Measurements from ENCODE around the gene MR1. TPM values are rescaled to one million over a fixed set of nuclear protein-coding genes. Genes with fewer than 3 reads are reported as not detected.

The MR1 gene
- polyA plus RNA-seq, 1 donor (not counting 4 experiments of a cell fraction or from before 2014, with no cell fraction given), result 32.3 TPM

- no peaks in the 10 kb centered on the region for H3K9me1 ChIP-seq (ENCODE audit: control insufficient read depth, extremely low read depth, insufficient read depth, low read length)
- H3K27ac ChIP-seq (ENCODE audit: control insufficient read depth, insufficient read depth, low read length), result no peak overlapping the region
- no peaks in the 10 kb centered on the region for H3K79me2 ChIP-seq (ENCODE audit: control insufficient read depth, insufficient read depth, low read length)
- no peak overlapping the region for H3K4me2 ChIP-seq (ENCODE audit: control insufficient read depth, extremely low read depth, insufficient read depth, low read depth, low read length)
- no peak overlapping the region for H3K9ac ChIP-seq (ENCODE audit: control insufficient read depth, extremely low read depth, insufficient read depth, low read length)
- H3K4me3 ChIP-seq (ENCODE audit: control insufficient read depth in 2 of 3, extremely low read depth in 1 of 3, insufficient read depth in 2 of 3, low read depth in 1 of 3, low read length in 3 of 3), result no peak overlapping the region
- no peaks in the 10 kb centered on the region for H4K20me1 ChIP-seq (ENCODE audit: control insufficient read depth, extremely low read depth, insufficient read depth, low read length)
- no peaks in the 10 kb centered on the region for H3K27me3 ChIP-seq (ENCODE audit: control insufficient read depth, extremely low read depth, insufficient read depth, low read length)
- H2AFZ ChIP-seq (ENCODE audit: control insufficient read depth, low read length), result no peak overlapping the region
- dilution Hi-C loops (cut with MboI; ENCODE audit: extremely low pct_ligation_motif_present, low sequenced_read_pairs), result no loop called here
- H3K36me3 ChIP-seq (ENCODE audit: control insufficient read depth in 2 of 2, extremely low read depth in 1 of 2, insufficient read depth in 2 of 2, low read length in 2 of 2), result no peaks in the 10 kb centered on the region
- no peak for DNase-seq (ENCODE audit: low read depth, low spot score)
- H3K4me1 ChIP-seq (ENCODE audit: control insufficient read depth, extremely low read depth, insufficient read depth, low read length), result peaks cover 36% of the 10 kb centered on the region
- TF ChIP-seq, protein P1, sequence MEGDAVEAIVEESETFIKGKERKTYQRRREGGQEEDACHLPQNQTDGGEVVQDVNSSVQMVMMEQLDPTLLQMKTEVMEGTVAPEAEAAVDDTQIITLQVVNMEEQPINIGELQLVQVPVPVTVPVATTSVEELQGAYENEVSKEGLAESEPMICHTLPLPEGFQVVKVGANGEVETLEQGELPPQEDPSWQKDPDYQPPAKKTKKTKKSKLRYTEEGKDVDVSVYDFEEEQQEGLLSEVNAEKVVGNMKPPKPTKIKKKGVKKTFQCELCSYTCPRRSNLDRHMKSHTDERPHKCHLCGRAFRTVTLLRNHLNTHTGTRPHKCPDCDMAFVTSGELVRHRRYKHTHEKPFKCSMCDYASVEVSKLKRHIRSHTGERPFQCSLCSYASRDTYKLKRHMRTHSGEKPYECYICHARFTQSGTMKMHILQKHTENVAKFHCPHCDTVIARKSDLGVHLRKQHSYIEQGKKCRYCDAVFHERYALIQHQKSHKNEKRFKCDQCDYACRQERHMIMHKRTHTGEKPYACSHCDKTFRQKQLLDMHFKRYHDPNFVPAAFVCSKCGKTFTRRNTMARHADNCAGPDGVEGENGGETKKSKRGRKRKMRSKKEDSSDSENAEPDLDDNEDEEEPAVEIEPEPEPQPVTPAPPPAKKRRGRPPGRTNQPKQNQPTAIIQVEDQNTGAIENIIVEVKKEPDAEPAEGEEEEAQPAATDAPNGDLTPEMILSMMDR (optimal IDR thresholded peaks at IDR 0.05 in 1 of 3, IDR thresholded peaks at IDR 0.05 in 1 of 3, conservative IDR thresholded peaks at IDR 0.05 in 1 of 3; ENCODE audit: extremely low read depth in 1 of 3, insufficient read depth in 2 of 3, low read length in 3 of 3), result no peak
- no peak for TF ChIP-seq EZH2 (IDR thresholded peaks at IDR 0.05; ENCODE audit: low read length)
- H3K9me3 ChIP-seq (ENCODE audit: control insufficient read depth, low read depth, low read length), result no peaks in the 10 kb centered on the region
- no peak for FAIRE-seq
Observed at GRCh38 chr1:181075766-181076350, 42.1 kb downstream of the MR1 start.

GRCh38 chr1:181076852-181077251 is 43.1 kb downstream of the MR1 start:
- dilution Hi-C loops (cut with MboI; ENCODE audit: extremely low pct_ligation_motif_present, low sequenced_read_pairs), result no loop called here
- no peaks in the 10 kb centered on the region for H3K9me3 ChIP-seq (ENCODE audit: control insufficient read depth, low read depth, low read length)
- H3K4me3 ChIP-seq (ENCODE audit: control insufficient read depth in 2 of 3, extremely low read depth in 1 of 3, insufficient read depth in 2 of 3, low read depth in 1 of 3, low read length in 3 of 3), result no peak overlapping the region
- TF ChIP-seq EZH2 (IDR thresholded peaks at IDR 0.05; ENCODE audit: low read length), result no peak
- TF ChIP-seq, protein P1 (optimal IDR thresholded peaks at IDR 0.05 in 1 of 3, IDR thresholded peaks at IDR 0.05 in 1 of 3, conservative IDR thresholded peaks at IDR 0.05 in 1 of 3; ENCODE audit: extremely low read depth in 1 of 3, insufficient read depth in 2 of 3, low read length in 3 of 3), result no peak
- no peaks in the 10 kb centered on the region for H3K9me1 ChIP-seq (ENCODE audit: control insufficient read depth, extremely low read depth, insufficient read depth, low read length)
- no peak overlapping the region for H3K4me2 ChIP-seq (ENCODE audit: control insufficient read depth, extremely low read depth, insufficient read depth, low read depth, low read length)
- no peaks in the 10 kb centered on the region for H3K79me2 ChIP-seq (ENCODE audit: control insufficient read depth, insufficient read depth, low read length)
- no peak overlapping the region for H3K27ac ChIP-seq (ENCODE audit: control insufficient read depth, insufficient read depth, low read length)
- H4K20me1 ChIP-seq (ENCODE audit: control insufficient read depth, extremely low read depth, insufficient read depth, low read length), result no peaks in the 10 kb centered on the region
- no peak overlapping the region for H2AFZ ChIP-seq (ENCODE audit: control insufficient read depth, low read length)
- no peak overlapping the region for H3K9ac ChIP-seq (ENCODE audit: control insufficient read depth, extremely low read depth, insufficient read depth, low read length)
- peaks cover 36% of the 10 kb centered on the region for H3K4me1 ChIP-seq (ENCODE audit: control insufficient read depth, extremely low read depth, insufficient read depth, low read length)
- no peak for FAIRE-seq
- no peaks in the 10 kb centered on the region for H3K27me3 ChIP-seq (ENCODE audit: control insufficient read depth, extremely low read depth, insufficient read depth, low read length)
- no peaks in the 10 kb centered on the region for H3K36me3 ChIP-seq (ENCODE audit: control insufficient read depth in 2 of 2, extremely low read depth in 1 of 2, insufficient read depth in 2 of 2, low read length in 2 of 2)
- DNase-seq (ENCODE audit: low read depth, low spot score), result no peak
